NOMO-1 treated with dmso at 0.1 percent for 144 hours (cell line): ENCODE results near the gene TNNI3.
"Not testable (repeated sequence)": the region's sequence is repeated elsewhere in the genome, so short reads cannot be mapped to it uniquely, and the experiment has no call there.

Source experiments
- DNase-seq: peaks from one replicate; lab custom pipeline; 2025; ENCODE audit not compliant: unreplicated experiment; lab: John Stamatoyannopoulos, UW

TNNI3 gene

GRCh38 chr19:55157064-55157908 is at the start of gene TNNI3:
TNNI3 (minus strand) TSS chr19:55157732; CDS start chr19:55157589, 143 bp downstream.
- DNase-seq: no peak

DNA sequence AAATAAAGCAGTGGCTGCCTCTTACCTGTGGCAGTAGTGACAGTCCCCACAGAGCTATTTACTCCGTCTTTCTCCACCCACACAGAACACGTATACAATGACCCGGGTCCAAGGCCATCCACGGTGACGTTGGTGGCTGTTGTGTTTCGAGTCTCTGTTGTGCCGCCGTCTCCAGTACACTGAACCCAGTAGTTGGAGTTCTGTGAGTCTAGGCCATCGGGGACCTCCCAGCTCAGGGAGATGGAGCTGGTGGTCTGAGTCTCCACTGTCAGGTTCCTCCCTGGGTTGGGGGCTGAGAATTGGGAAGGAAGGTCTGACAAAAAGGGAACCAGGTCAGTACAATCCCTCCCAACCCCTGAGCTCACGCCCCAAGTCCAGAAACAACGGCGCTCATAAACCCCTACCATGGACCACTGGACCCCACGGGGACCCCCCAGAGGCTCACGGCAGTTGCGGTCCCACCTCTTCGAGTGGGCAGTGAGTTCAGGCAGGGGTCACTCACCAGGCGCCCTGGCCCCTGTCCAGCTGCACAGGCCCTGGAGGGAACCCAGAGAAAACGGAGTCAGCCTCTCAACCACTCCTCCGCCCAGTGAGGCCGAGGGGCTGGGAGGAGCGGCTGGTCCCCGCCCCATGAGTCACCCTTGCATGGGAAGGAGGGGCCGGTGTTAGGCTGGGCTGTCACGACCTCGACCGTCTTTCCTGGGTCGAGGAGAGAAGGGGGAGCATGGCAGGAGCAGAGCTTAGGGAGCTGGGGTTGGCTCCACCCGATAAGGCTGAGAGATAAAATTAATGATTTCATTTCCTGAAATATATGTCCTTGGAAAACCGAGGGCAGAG is 49.4 kb upstream of the TNNI3 start:
- DNase-seq: peak; percentile 78

GRCh38 chr19:55202199-55202598 is 44.7 kb upstream of the TNNI3 start:
- DNase-seq: not testable (repeated sequence)

- DNase-seq: no peak
These were observed 42.2 kb upstream of the TNNI3 start for GRCh38 chr19:55199620-55200204.

- no peak for DNase-seq
These were observed 41.1 kb upstream of the TNNI3 start for GRCh38 chr19:55198651-55199050.

- no peak for DNase-seq
These were observed 40.0 kb upstream of the TNNI3 start for GRCh38 chr19:55197528-55197927.

- DNase-seq: no peak
These were observed 39.3 kb upstream of the TNNI3 start for GRCh38 chr19:55196803-55197202.

DNA sequence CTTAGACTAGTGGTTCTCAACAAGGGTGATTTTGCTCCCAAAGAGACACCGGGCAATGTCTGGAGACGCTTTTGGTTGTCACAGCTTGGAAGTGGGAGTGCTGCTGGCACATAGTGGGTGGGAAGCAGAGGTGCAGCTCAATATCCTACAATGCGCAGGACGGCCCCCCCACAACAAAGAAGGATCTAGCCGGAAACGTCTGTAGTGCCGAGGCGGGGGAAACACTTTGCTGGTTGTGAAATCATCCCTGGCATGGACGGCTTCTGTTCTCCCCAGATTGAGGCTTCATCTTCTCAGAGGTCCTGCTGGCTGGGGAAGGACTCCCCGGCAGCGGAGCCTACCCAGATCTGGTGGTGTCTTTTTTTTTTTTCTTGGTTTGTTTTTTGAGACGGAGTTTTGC is 35.9 kb upstream of the TNNI3 start:
- DNase-seq: no peak

- no peak for DNase-seq
These were observed 31.9 kb upstream of the TNNI3 start for GRCh38 chr19:55189403-55189835.

GRCh38 chr19:55188625-55189024 is 31.1 kb upstream of the TNNI3 start:
- DNase-seq: no peak

DNA sequence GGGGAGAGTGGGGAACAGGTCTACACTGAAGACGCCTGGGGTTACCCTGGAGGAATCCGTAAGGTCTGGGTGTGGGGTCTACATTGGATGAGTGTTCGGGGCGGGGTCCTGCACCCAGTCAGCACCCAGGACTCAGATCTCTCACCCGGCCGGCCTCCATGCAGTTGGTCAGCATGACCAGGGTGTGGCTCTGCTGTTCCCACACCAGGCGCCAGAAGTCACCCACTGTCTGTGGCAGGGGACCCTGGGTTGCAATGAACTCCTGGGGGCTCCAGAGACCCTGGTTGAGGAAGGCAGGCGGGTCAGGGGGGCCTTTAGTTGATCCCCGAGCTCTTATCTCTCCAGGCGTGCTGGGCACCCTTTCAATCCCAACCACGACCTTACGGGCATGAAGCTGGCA is 28.5 kb upstream of the TNNI3 start:
- DNase-seq: no peak

DNA sequence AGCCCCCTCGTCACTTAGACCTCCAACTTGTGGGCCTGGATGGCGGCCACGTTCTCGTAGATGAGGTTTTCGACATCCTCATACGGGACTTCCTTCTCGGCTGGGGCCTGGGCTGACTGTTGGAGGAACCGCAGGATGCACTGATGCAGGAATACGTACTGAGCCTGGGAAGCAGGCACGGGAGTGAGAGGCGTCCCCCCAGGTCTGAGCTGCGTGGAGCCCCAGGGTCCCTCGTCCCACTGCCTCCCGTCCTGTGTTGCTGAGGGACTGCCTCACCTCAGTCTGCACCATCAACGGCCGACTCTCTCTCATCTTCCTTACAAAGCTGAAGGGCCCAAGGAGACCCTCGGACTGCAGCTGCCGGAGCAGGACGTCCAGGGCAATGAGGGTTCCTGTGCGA is 24.2 kb upstream of the TNNI3 start:
- no peak for DNase-seq

GRCh38 chr19:55179606-55180484 is 22.3 kb upstream of the TNNI3 start, which contains the start of gene SYT5:
SYT5 (minus strand) TSS chr19:55180289; CDS start chr19:55179041, 1,248 bp downstream.
- DNase-seq: no peak

DNA sequence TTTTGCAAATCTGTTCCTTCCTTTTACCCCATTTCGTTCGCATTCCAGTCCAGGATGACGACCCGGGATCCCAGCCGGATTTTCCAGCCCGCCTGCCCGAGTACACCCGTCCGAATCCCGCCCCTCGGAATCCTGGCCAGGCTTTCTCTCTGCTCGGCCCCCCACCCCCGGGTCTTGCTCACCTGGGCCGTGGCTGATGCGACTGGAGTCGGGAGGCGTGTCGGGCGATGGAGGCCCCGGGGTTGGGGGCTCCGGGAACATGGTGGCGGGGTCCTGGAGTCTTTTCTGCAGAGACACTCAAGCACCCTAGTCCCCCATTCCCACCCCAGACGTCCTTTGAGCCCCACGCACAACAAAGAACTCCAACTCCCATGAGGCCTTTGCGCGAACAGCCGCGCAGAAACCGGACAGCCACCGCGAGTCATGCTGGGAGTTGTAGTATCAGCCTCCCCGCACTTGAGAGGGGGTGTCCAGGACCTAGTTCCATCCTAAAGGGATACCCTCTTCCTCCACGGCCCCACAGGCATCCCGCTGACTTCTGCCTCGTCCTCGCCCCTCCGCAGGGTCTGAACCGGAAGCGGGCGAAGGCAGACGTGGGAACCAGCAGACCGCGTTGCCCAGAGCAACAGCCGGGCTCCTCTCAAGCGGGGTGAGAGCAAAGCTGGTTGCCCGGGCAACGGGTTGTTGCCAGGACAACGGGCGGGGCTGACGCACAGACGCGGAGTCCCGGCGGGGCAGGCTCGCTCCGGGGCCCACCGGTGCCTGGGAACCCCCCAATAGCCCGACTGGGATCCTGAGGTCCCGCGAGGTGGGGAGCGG is 21.5 kb upstream of the TNNI3 start:
- DNase-seq: no peak

- no peak for DNase-seq
These were observed 18.5 kb upstream of the TNNI3 start for GRCh38 chr19:55176076-55176475.

DNA sequence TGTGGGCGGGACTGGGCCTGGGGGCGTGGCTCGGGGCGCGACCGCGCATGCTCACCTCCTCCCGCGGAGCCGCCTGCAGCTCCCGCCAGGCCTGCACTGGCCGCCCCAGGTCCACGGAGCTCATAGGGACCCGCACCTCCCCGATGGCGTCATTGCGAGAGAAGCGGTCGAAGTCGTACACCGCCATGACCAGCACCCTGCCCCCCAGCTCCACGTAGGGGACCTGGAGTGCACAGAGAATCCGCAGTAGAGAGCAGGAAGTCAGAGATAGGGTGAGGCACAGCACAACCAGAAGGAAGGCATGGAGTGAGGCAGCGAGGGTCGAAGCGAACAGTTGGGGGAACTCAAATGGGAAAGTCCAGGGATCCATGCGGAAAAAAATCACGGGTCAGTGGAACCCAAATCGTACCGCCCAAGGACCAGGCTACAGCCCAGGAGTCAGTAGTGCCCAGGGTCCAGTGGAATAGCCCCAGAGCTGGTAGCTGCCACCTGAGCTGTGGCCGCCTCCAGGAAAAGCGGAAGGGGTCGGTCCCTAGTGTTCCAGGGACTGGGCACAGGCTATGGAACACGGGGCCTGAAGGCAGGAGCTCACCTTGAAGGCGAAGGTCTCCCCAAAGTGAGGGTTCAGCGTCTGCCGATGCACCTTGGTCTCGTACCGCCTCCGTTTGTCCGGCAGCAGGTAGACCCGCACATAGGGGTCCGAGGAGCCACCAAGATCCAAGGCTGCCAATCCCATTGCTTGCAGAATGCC is 17.8 kb upstream of the TNNI3 start:
- DNase-seq: no peak

DNA sequence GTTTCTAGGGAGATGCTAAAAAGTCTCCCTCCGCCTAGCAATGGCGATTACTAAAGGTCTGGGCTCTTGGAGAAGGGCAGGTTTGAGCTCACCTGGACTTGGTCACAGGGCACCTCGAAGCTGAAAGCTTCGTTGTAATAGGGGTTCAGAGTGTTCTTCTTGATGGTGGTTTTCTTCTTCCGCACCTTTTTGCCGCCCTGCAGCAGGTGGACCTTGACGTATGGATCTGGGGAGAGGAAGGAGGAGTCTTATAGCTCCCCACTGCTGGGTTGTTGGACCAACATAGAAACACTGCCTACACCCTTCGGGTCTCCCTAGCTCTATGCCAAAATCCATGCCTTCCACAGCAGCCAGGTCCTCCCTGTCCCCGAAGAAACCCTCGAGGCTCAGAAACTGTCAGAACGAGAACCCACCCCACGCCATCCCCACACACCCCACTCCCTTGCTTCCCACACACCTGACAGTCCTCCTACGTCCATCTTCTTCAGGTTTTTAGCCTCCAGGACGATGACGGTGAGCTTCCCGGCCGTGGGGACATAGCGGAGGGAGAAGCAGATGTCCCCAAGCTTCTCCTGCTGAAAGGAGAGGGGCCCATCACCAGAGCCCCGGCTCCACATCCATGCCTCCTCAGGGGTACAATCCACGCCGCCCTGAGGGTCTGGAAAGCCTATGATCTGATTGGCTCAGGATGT is 17.0 kb upstream of the TNNI3 start:
- no peak for DNase-seq

DNA sequence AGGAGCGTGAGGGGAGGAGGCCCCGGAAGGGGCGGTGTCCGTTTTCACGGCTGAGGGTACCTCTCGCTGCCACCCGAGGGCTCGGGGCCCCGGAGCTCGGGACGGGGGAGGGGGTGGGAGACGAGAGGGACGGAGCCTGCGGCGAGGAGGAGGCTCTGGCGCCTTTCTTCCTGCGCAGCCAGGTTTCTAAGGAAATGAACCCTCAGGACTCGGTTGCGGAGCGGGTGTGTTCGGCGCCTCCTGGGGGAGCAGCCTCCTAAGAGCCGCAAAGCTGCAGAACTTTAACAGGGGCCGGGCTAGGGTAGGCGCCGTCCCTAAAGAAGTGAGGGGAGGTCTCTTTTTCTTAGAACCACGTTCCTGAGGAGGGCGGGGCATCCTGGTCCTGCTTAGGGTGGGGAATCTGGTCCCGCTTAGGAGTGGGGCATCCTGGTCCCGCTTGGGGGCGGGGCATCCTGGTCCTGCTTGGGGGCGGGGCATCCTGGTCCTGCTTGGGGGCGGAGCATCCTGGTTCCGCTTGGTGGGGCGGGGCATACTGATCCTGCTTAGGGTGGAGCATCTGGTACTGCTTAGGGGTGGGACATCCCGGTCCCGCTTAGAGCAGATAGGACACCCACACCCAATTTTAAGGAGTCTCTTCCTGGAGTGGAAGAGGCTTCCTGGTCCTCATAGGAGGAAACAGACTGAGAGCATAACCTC is 16.3 kb upstream of the TNNI3 start:
- DNase-seq: no peak
